GM23248 (cell line): ENCODE measurements around the gene NIN.

Source experiments
- EZH2 ChIP-seq: fragments of 200-600 bp; sonication (generic); IDR thresholded peaks from 2 replicates; pipeline ENCODE4 v1.6.1; 2018; ENCODE audit warnings: antibody characterized with exemption, mild to moderate bottlenecking; ENCODE audit not compliant: insufficient read depth, poor library complexity, severe bottlenecking
- EZH2phosphoT487 ChIP-seq: fragments of 200-600 bp; sonication (generic); IDR thresholded peaks from 2 replicates; pipeline ENCODE4 v1.6.1; 2018; ENCODE audit warnings: antibody characterized with exemption, moderate library complexity, mild to moderate bottlenecking, low read depth; ENCODE audit not compliant: insufficient read depth

- TF ChIP-seq EZH2 (no peak), EZH2phosphoT487 (no peak)
These were observed 9.2 kb downstream of the NIN start for GRCh38 chr14:50821510-50822464.
